Activated CD4-positive, alpha-beta memory T cell treated with anti-CD3 and anti-CD28 coated beads for 36 hours (primary cell): ENCODE measurements around the gene SMPD3. TPM values are rescaled to one million over a fixed set of nuclear protein-coding genes. Genes with fewer than 3 reads are reported as not detected.
A peak's percentile ranks its signal among the peaks of the same experiment; 100 is the strongest.

Experiments used
- CTCF ChIA-PET: fragments of 350-600 bp; sonication (Branson Sonifier 250); formaldehyde crosslinking; loops from one replicate; lab custom pipeline; 2021; ENCODE audit warnings: antibody characterized with exemption, inconsistent platforms; lab: Charles Lee
- POLR2A ChIA-PET: fragments of 350-600 bp; sonication (Branson Sonifier 250); formaldehyde crosslinking; loops from one replicate; lab custom pipeline; 2021; ENCODE audit warnings: antibody characterized with exemption; lab: Charles Lee
- DNase-seq: peaks from one replicate; pipeline ENCODE4 v3.0.0-alpha.2; 2020
- H3K27ac Mint-ChIP-seq: one replicate; pipeline ENCODE4 v1.8.0; 2021; ENCODE audit warnings: mixed read lengths
- H3K27me3 Mint-ChIP-seq: one replicate; pipeline ENCODE4 v1.8.0; 2021; ENCODE audit warnings: mixed read lengths
- H3K36me3 Mint-ChIP-seq: one replicate; pipeline ENCODE4 v1.8.0; 2021; ENCODE audit warnings: mixed read lengths
- H3K4me1 Mint-ChIP-seq: one replicate; pipeline ENCODE4 v1.8.0; 2021; ENCODE audit warnings: low read depth, mixed read lengths
- H3K4me3 Mint-ChIP-seq: one replicate; pipeline ENCODE4 v1.8.0; 2021; ENCODE audit warnings: mild to moderate bottlenecking, mixed read lengths
- H3K9me3 Mint-ChIP-seq: one replicate; pipeline ENCODE4 v1.8.0; 2021; ENCODE audit warnings: mixed read lengths
- intact Hi-C: fragments of 100-400 bp; cut with micrococcal nuclease; formaldehyde crosslinking; loops from one replicate; pipeline ENCODE4 v1.15.1; 2023
- total RNA-seq, 2 experiments: library from RNA; stranded (reverse); gene quantifications; one replicate each; pipeline ENCODE4 v1.2.3, GENCODE V29; 2021

The SMPD3 gene
- total RNA-seq, 2 experiments from 2014 or later: 0.07 to 0.12 TPM

GRCh38 chr16:68469796-68470460 lies 21.6 kb upstream of the SMPD3 start:
- peaks cover 37% of the 10 kb centered on the region for H3K4me1 Mint-ChIP-seq
- H3K36me3 Mint-ChIP-seq: no peaks in the 10 kb centered on the region
- DNase-seq: peak; percentile 25
- no peaks in the 10 kb centered on the region for H3K27me3 Mint-ChIP-seq
- no peaks in the 10 kb centered on the region for H3K9me3 Mint-ChIP-seq
- ChIA-PET CTCF (interaction anchor here (0.7 to 2.2 kb wide), 7 partner anchors 11 to 209 kb away, joined by 3 to 8 read pairs (median 4); no protein-coding TSS in a partner anchor), POLR2A (no interaction called here)
- H3K4me3 Mint-ChIP-seq: peak overlapping the region; percentile 64
- peak overlapping the region; percentile 12 for H3K27ac Mint-ChIP-seq
- intact Hi-C loops: loop anchor here (5.0 kb wide), 1 partner anchor 53 kb away; no protein-coding TSS in a partner anchor

- Mint-ChIP-seq H3K27ac (peak overlapping the region; percentile 9), H3K36me3 (no peaks in the 10 kb centered on the region), H3K27me3 (no peaks in the 10 kb centered on the region), H3K4me1 (peaks cover 36% of the 10 kb centered on the region), H3K4me3 (no peak overlapping the region), H3K9me3 (no peaks in the 10 kb centered on the region)
- ChIA-PET POLR2A (no interaction called here), CTCF (interaction anchor here (1.0 to 2.2 kb wide), 3 partner anchors 41 to 75 kb away, joined by 4 to 8 read pairs (median 4); no protein-coding TSS in a partner anchor)
- no peak for DNase-seq
- intact Hi-C loops: no loop called here
Observed at GRCh38 chr16:68468842-68469241, 20.5 kb upstream of the SMPD3 start.

GRCh38 chr16:68466174-68466573 lies 17.9 kb upstream of the SMPD3 start:
- Mint-ChIP-seq H3K36me3 (no peaks in the 10 kb centered on the region), H3K27me3 (no peaks in the 10 kb centered on the region), H3K4me3 (no peak overlapping the region), H3K9me3 (peaks cover 5% of the 10 kb centered on the region), H3K4me1 (peaks cover 31% of the 10 kb centered on the region), H3K27ac (no peak overlapping the region)
- intact Hi-C loops: no loop called here
- ChIA-PET POLR2A (no interaction called here), CTCF (interaction anchor here (1.2 kb wide), 1 partner anchor 18 kb away, joined by 3 read pairs; the partner anchor contains the start of gene SMPD3)
- DNase-seq: no peak

- ChIA-PET CTCF (interaction anchor here (0.7 to 1.6 kb wide), 2 partner anchors 46 to 67 kb away, joined by 4 to 5 read pairs; no protein-coding TSS in a partner anchor), POLR2A (interaction anchor here (0.6 kb wide), 1 partner anchor 18 kb away, joined by 3 read pairs; no protein-coding TSS in a partner anchor)
- Mint-ChIP-seq H3K9me3 (peaks cover 5% of the 10 kb centered on the region), H3K4me3 (no peak overlapping the region), H3K27ac (no peak overlapping the region), H3K36me3 (no peaks in the 10 kb centered on the region), H3K4me1 (peaks cover 17% of the 10 kb centered on the region), H3K27me3 (no peaks in the 10 kb centered on the region)
- no peak for DNase-seq
- intact Hi-C loops: no loop called here
Observed at GRCh38 chr16:68463904-68464303, 15.6 kb upstream of the SMPD3 start.

- peaks cover 5% of the 10 kb centered on the region for H3K9me3 Mint-ChIP-seq
- CTCF ChIA-PET: no interaction called here
- H3K4me1 Mint-ChIP-seq: peaks cover 3% of the 10 kb centered on the region
- peak; percentile 27 for DNase-seq
- no peaks in the 10 kb centered on the region for H3K27me3 Mint-ChIP-seq
- POLR2A ChIA-PET: no interaction called here
- no peaks in the 10 kb centered on the region for H3K36me3 Mint-ChIP-seq
- no peak overlapping the region for H3K4me3 Mint-ChIP-seq
- intact Hi-C loops: no loop called here
- H3K27ac Mint-ChIP-seq: no peak overlapping the region
Observed at GRCh38 chr16:68460067-68460466, 11.8 kb upstream of the SMPD3 start.

- Mint-ChIP-seq H3K27ac (no peak overlapping the region), H3K9me3 (peaks cover 5% of the 10 kb centered on the region), H3K4me3 (no peak overlapping the region), H3K36me3 (no peaks in the 10 kb centered on the region), H3K4me1 (peaks cover 3% of the 10 kb centered on the region), H3K27me3 (no peaks in the 10 kb centered on the region)
- DNase-seq: no peak
- CTCF ChIA-PET: no interaction called here
- intact Hi-C loops: no loop called here
- POLR2A ChIA-PET: no interaction called here
Observed at GRCh38 chr16:68459457-68459856, 11.1 kb upstream of the SMPD3 start.

GRCh38 chr16:68458551-68458950 lies 10.2 kb upstream of the SMPD3 start:
- H3K27ac Mint-ChIP-seq: no peak overlapping the region
- ChIA-PET CTCF (no interaction called here), POLR2A (interaction anchor here (0.6 kb wide), 1 partner anchor 23 kb away, joined by 3 read pairs; no protein-coding TSS in a partner anchor)
- DNase-seq: no peak
- H3K4me1 Mint-ChIP-seq: peaks cover 3% of the 10 kb centered on the region
- H3K27me3 Mint-ChIP-seq: no peaks in the 10 kb centered on the region
- no peaks in the 10 kb centered on the region for H3K36me3 Mint-ChIP-seq
- peaks cover 5% of the 10 kb centered on the region for H3K9me3 Mint-ChIP-seq
- no peak overlapping the region for H3K4me3 Mint-ChIP-seq
- intact Hi-C loops: no loop called here

GRCh38 chr16:68458101-68458500 lies 9.8 kb upstream of the SMPD3 start:
- ChIA-PET CTCF (no interaction called here), POLR2A (interaction anchor here (1.0 kb wide), 1 partner anchor 26 kb away, joined by 3 read pairs; no protein-coding TSS in a partner anchor)
- no peak for DNase-seq
- H3K9me3 Mint-ChIP-seq: peaks cover 5% of the 10 kb centered on the region
- intact Hi-C loops: no loop called here
- H3K4me1 Mint-ChIP-seq: peaks cover 3% of the 10 kb centered on the region
- H3K4me3 Mint-ChIP-seq: no peak overlapping the region
- H3K27me3 Mint-ChIP-seq: no peaks in the 10 kb centered on the region
- H3K36me3 Mint-ChIP-seq: no peaks in the 10 kb centered on the region
- no peak overlapping the region for H3K27ac Mint-ChIP-seq

- Mint-ChIP-seq H3K4me3 (no peak overlapping the region), H3K9me3 (no peaks in the 10 kb centered on the region), H3K4me1 (peaks cover 3% of the 10 kb centered on the region), H3K27ac (no peak overlapping the region), H3K27me3 (no peaks in the 10 kb centered on the region), H3K36me3 (no peaks in the 10 kb centered on the region)
- DNase-seq: no peak
- intact Hi-C loops: no loop called here
- ChIA-PET POLR2A (no interaction called here), CTCF (no interaction called here)
Observed at GRCh38 chr16:68455631-68456030, 7.3 kb upstream of the SMPD3 start.

GRCh38 chr16:68454920-68455435 lies 6.7 kb upstream of the SMPD3 start:
- Mint-ChIP-seq H3K4me3 (no peak overlapping the region), H3K27me3 (no peaks in the 10 kb centered on the region), H3K9me3 (no peaks in the 10 kb centered on the region), H3K36me3 (no peaks in the 10 kb centered on the region), H3K27ac (no peak overlapping the region), H3K4me1 (peaks cover 3% of the 10 kb centered on the region)
- intact Hi-C loops: no loop called here
- POLR2A ChIA-PET: no interaction called here
- no peak for DNase-seq
- CTCF ChIA-PET: interaction anchor here (1.0 to 1.3 kb wide), 2 partner anchors 10 to 56 kb away, joined by 3 to 4 read pairs; no protein-coding TSS in a partner anchor

- H3K36me3 Mint-ChIP-seq: no peaks in the 10 kb centered on the region
- no peak overlapping the region for H3K4me3 Mint-ChIP-seq
- H3K4me1 Mint-ChIP-seq: peaks cover 4% of the 10 kb centered on the region
- no peaks in the 10 kb centered on the region for H3K27me3 Mint-ChIP-seq
- no peak for DNase-seq
- no peaks in the 10 kb centered on the region for H3K9me3 Mint-ChIP-seq
- ChIA-PET CTCF (interaction anchor here (1.0 to 1.3 kb wide), 3 partner anchors 9 to 57 kb away, joined by 3 to 4 read pairs (median 3); no protein-coding TSS in a partner anchor), POLR2A (no interaction called here)
- no peak overlapping the region for H3K27ac Mint-ChIP-seq
- intact Hi-C loops: no loop called here
Observed at GRCh38 chr16:68453816-68454215, 5.5 kb upstream of the SMPD3 start.

- H3K4me1 Mint-ChIP-seq: peaks cover 16% of the 10 kb centered on the region
- ChIA-PET CTCF (no interaction called here), POLR2A (interaction anchor here (0.6 kb wide), 1 partner anchor 185 kb away, joined by 3 read pairs; no protein-coding TSS in a partner anchor)
- no peak overlapping the region for H3K4me3 Mint-ChIP-seq
- H3K36me3 Mint-ChIP-seq: no peaks in the 10 kb centered on the region
- H3K27me3 Mint-ChIP-seq: no peaks in the 10 kb centered on the region
- no peak for DNase-seq
- H3K9me3 Mint-ChIP-seq: no peaks in the 10 kb centered on the region
- H3K27ac Mint-ChIP-seq: no peak overlapping the region
- intact Hi-C loops: no loop called here
Observed at GRCh38 chr16:68452176-68452575, 3.9 kb upstream of the SMPD3 start.
